GM12801 (cell line): ENCODE results near the gene GRM4.

ENCODE experiments used
- TF ChIP-seq, protein P1 (sequence below): IDR thresholded peaks from one replicate; pipeline ENCODE4 v1.5.1; 2011; ENCODE audit warnings: control low read depth; ENCODE audit not compliant: insufficient read length; ENCODE audit errors: extremely low read depth

GRM4 gene

DNA sequence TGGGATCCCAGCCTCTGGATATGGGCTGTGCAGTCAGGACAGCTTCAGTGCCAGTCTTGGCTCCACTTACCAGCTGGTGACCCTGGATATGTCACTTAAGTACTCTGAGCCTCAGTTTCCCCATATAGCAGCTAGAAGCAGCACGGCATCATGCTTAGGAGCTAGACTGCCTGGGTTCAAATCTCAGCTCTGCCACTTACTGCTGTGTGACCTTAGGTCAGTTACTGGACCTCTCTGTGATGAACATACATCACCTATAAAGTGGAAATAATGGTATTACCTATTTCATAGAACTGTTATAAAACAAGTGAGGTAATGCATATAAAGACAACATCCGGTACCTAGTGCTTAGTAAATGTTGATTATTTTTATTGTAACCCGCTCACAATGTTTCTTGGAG is 83.7 kb downstream of the GRM4 start:
- TF ChIP-seq, protein P1, sequence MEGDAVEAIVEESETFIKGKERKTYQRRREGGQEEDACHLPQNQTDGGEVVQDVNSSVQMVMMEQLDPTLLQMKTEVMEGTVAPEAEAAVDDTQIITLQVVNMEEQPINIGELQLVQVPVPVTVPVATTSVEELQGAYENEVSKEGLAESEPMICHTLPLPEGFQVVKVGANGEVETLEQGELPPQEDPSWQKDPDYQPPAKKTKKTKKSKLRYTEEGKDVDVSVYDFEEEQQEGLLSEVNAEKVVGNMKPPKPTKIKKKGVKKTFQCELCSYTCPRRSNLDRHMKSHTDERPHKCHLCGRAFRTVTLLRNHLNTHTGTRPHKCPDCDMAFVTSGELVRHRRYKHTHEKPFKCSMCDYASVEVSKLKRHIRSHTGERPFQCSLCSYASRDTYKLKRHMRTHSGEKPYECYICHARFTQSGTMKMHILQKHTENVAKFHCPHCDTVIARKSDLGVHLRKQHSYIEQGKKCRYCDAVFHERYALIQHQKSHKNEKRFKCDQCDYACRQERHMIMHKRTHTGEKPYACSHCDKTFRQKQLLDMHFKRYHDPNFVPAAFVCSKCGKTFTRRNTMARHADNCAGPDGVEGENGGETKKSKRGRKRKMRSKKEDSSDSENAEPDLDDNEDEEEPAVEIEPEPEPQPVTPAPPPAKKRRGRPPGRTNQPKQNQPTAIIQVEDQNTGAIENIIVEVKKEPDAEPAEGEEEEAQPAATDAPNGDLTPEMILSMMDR = no peak

DNA sequence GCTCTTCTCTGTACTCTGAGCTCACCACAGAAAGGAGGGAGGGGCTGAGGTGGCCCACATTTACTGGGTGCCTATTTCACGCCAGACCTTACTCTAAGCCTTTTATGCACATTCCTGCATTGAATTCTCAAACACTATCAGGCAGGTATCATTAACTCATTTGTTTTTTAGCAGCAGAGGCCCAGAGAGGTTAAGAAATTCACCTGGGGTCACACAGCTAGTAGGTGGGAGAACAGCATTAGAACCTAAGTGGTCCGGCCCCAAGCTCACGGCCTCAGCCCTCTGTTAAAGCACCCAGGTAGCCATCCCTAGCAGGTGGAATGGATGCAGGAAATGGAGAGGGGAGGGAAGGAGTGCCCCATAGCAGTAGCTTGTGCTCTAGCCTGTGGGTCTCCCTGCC is 84.5 kb downstream of the GRM4 start:
- TF ChIP-seq, protein P1 = no peak

DNA sequence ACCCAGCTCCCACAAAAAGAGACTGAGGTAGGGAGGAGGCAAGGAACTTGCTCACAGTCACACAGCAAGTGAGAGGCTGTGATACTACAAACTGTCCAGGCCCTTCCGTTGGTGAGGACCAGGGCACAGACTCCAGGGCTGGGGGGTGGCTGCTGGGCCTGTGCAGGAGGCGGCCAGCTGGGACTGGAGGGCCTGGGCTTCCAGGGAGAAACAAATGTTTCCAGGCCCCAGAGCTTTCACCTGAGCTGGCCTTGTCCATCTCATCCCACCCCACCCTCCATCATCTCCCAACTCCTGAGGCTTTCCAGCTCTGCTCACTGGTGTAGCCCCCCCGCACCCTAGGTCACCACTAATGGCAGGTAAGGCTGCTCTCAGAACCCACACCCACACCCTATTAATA is 86.0 kb downstream of the GRM4 start:
- TF ChIP-seq, protein P1 = no peak

DNA sequence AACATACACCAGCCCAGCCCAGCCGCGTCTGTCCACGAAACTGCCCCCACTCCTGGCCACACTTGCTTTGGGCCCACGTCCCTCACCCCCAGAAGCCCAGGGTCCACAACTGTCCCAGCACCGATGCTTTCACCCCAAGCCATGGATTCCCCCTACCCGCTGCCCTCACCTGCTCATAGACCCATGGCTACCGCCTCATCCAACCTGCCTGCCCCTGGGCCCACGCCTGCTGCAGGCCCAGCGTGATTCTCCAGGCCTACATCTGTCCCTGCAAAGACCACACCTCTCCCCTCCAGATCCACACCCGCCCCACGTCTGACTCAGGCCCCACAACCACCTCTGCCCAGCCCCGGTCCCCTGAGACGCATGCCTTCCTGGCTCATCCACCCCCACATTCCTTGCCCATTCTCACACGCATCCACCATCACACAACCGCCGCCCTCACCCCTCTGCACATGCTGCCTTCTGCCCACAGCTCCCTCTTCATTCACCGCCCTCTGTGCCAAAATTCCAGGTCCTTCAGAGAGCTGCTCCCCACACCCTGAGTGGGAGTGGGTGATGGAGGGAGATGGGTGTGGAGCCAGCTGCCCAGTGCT is 86.7 kb downstream of the GRM4 start:
- TF ChIP-seq, protein P1 = no peak

DNA sequence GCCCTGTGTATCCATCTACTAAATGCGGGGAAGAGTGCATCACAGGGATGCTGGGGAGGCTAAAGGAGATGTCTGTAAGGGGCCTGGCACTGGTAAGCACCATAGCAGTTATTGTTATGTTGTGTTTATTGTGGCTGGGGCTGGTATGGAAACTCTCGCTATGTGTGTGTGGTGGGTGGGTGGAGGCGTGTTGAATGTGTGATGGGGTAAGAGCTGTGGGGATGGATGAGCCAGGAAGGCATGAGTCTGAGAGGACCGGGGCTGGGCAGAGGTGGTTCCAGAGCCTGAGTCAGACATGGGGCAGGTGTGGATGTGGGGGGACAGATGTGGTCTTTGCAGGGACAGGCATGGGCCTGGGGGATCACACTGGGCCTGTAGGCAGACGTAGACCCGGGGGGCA is 88.1 kb downstream of the GRM4 start:
- TF ChIP-seq, protein P1 = no peak

DNA sequence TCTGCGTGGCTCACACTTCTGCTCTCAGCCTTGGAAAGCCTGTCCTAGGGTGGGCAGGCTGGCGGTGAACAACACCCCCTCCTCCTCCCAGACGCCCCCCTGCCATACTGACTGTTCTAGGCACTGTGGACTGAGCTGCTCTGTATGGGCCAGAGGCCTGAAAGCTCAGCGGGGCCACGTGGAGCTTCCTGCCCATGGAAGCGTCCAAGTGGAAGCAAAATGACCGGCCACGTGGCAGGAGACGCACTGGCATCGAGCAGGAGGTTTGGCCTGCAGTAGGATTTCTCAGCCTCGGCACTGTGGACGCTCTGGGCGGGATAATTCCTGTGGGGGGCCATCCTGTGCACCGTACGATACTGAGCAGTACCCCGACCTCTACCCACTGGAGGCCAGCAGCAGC is 88.7 kb downstream of the GRM4 start:
- TF ChIP-seq, protein P1 = no peak

DNA sequence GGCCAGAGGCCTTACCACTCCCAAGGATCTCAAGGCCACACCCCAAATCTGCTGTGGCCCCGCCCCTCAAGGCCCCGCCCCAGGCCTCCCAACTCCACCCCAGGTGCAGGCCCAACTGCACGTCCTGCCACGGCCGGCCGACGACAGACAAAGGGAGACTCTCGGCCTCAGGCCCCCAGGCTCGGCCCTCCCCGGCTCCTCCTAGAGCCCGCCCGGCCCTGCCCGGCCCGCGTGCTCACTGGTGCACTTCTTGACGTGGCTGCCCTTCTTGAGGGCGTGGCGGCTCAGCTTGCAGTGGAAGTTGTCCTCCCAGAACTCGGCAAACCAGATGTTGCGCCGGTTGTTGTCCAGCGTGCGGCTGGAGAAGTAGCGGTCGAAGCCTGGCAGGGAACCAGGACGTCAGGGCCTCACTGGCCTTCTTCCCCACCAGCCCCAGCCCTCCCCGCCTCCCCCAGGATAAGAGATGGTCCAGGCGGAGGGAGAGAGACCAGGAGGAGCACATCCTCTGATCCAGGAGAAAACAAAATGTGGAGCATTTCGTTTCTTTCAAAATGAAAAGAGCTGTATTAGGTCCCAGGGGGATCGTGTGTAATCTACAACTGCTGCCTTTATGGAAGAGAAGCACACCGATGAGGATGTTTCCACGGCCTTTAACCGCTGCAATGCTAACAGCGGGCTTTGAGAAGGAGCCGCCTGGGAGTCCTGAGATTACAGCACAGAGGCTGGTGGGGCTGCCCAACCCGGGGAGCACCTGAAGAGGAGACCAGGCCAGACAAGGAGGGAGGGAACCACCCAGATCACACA is 89.4 kb downstream of the GRM4 start:
- TF ChIP-seq, protein P1 = no peak
